Stimulated activated CD8-positive, alpha-beta memory T cell treated with anti-CD3 and anti-CD28 coated beads, Interleukin-7, amount 100 ng/mL, for 4 hours (primary cell): Measurements from ENCODE around the gene PLAC1.

ENCODE experiments used
- DNase-seq, 2 donors: peaks; one replicate each; pipeline ENCODE4 v3.0.0-alpha.2; 2020; ENCODE audit warnings: low read depth in 2 of 2

The PLAC1 gene, protein sequence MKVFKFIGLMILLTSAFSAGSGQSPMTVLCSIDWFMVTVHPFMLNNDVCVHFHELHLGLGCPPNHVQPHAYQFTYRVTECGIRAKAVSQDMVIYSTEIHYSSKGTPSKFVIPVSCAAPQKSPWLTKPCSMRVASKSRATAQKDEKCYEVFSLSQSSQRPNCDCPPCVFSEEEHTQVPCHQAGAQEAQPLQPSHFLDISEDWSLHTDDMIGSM

DNA sequence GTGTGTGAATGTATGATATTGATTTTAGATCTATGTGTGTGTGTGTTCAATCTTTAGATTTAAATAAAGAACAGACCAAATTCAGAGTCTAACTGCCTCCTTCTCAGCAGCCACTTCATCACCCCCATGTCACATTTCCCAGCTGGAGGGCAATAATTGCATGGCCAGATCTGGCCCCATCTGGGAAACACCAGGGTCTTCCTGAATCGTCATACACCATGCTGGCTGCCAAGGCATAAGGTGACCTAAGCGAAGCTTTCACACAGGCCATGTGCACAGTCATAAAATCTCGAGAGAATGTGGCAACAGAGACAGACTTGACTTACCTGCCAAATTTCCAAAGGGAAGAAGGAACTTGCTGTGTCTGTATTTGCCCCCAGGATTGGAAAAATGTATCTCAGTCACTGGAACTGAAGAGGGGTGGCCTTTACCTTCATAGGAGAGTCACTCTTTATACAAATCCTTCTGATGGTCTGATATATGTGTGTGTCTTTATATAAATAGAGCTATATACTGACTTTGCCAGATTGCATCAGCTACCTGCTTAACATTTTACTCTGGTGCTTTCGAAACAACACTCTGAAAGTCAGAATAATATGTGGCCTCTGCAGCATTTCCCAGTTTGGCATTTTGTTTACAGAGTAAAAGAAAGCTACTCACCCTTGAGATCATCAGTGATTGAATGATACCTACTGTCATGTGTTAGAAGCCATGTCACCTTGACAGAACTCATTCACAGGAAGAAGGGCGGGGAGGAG is at the start of gene PLAC1:
TSS of gene PLAC1 (minus strand) at position 470 of the 758 bp plus-strand sequence. CDS start 91,789 bp downstream, outside the sequence.
- DNase-seq: no peak

DNA sequence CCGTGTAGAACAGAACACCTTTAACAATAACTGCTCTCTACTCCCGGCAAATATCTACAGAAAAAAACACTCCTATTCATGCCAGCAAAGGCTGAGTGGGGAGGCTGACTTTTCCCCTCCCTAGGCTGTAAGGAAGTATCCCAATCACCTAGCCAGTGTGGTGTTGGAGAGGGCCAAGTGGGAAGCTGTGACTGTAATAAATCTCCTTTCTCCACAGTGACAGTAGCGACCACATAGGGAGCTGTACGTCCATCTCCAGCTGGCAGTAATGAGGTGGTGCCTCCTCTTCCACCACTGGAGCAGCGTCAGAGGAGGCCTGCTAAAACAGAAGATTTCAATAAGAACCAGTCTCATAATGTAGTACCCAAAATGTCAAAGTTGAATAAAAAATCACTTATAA is 47.9 kb upstream of the PLAC1 start:
- no peak for DNase-seq

DNA sequence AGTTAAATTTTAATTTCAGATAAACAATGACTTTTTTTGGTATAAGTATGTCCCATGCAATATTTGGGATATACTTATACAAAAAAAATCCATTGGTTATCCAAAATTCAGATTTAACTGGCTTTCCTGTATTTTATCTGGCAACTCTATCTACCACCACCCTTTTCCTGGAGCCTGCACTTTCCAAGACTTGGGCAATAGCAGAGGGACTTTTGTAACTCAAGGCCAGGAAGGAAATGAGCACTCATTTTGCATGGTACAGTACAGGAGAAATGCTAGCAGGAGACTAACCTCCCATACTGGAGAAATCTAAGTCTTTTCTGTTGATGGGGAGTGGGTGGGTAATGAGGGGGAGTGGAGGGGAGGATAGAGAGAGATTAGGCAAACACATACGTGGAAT is 37.7 kb upstream of the PLAC1 start:
- no peak for DNase-seq

DNA sequence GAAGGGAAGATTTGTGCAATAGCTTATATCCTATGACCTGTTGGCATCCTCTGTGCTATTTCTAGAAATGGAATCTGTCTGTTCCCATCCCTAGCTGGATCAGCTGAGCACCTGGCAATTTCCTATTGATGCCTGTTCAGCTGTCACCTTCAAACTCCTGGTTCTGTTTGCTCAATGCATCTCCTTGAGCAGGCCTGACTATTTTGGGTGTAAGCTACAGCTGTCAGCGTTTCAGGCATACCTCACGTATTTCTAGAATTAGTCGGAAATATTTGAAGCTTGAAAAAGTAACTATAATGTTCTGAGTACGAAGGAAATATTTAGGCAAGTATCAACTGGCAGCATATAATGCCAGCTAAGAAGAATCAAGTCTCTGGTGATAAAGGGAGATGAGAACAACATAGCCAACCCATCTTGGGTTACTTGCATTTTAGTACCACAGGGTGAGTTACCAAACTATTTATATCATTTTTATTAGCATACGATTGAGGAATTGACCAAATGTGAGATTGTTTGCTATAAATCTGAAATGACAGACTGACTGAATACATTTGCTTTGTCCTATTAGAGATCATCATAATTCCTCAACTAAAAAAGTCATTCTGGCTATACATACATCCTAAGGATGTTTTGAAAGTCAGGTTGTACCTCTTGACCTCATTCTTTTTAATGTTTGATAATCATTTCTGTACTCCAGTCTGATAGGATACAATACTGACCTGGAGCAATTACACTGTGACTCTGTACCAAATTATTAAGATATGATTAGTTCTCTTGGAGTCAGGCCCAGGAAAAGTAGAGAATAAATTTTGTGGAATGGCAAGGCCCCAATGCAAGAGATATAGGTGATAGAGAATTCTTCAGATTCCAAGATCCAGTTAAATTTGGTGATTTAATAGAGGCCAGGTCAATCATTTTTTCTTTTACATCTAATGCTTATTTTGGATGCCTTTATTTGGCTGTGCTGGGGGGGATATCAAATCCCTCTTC is 36.4 kb upstream of the PLAC1 start:
- no peak for DNase-seq

DNA sequence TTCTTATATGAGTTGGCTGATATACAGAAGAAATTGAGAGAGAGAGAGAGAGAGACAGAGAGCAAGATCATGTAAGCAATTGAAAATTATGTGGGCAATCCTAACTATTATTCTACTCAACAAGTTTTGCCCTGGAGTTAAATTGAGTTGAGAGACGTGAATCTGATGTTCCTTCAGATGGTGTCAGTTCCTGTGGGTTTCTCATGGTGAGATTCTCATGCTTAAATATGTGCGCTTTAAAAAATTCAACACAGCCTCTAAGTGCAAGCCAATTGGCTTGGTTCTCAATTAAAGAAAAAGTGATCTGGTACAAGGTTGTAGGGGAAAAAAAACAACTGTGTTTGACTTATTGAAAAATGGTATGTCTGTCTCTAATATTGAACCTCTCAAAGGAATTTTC is 35.4 kb upstream of the PLAC1 start:
- DNase-seq: no peak

DNA sequence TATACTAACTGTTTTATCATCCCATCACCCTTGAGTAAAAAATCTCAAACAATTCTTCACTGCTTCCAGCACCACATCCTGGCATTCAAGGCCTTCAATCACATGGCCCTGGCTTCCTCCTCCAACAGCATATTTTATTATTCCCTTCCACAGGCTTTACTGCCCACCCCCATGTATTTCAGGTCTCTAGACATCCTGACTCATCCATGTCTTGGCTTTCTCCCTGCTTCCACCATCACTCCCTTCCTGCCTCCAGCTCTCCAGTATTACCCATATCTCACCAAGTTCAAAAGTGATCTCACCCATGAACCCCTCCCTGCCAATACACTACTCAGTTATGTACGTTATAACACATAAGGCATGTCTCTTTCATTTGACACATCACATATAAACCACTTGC is 34.7 kb upstream of the PLAC1 start:
- no peak for DNase-seq

DNA sequence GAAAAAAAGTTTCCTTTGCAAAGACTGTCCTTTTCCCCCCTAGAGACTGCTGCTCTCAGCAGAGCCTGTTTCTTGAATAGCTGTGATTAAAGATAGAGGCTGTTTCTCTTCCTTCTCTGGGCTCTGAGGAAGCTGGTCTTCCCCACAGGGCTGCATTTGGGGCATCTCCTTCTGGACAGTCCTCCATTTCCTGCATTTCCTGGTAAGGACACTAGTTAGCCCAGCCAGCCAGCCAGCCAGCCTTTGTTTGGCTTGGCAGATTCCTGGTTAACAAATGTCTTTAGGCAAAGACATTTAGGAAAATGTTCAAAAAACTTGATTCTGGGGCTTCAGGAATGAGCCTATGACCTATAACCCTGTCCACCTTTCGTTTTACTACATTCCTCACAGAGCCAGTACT is 34.0 kb upstream of the PLAC1 start:
- DNase-seq: no peak

DNA sequence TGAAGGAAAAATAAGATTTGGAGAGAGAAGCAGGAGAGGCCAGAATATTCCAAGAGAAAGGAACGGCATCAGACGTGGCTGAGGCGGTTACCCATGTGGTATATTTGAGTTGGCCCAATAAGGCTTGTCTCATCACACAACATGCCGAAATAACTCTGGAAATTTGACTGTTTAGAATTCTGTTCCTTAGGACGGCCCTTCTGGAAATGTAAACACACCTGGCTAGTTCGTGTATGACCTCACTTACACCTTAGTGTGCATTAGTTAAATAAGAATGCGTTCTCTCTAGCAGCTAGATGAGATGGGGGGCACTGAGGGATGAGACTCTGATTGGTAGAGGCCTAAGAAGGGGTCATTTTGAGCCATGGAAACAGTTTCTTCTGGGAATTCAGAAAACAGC is 33.2 kb upstream of the PLAC1 start:
- no peak for DNase-seq

DNA sequence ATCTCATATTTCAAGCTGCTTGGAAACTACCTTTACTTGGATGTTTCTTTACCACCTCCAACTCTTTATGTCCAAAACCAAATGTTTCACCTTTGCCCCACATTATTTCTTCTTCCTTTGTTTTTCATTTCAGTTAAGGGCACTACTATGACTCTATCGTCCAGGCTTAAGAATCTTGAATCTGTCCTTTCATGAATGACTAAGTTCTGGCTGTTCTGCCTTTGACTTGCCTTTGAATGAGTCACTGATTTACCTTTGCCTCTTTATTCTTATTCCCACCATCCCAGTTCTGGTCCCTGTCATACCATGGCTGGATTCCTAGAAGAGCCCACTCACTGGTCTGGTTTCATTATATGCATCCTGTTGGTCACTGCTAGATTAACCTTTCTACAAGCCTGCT is 30.6 kb upstream of the PLAC1 start:
- no peak for DNase-seq

DNA sequence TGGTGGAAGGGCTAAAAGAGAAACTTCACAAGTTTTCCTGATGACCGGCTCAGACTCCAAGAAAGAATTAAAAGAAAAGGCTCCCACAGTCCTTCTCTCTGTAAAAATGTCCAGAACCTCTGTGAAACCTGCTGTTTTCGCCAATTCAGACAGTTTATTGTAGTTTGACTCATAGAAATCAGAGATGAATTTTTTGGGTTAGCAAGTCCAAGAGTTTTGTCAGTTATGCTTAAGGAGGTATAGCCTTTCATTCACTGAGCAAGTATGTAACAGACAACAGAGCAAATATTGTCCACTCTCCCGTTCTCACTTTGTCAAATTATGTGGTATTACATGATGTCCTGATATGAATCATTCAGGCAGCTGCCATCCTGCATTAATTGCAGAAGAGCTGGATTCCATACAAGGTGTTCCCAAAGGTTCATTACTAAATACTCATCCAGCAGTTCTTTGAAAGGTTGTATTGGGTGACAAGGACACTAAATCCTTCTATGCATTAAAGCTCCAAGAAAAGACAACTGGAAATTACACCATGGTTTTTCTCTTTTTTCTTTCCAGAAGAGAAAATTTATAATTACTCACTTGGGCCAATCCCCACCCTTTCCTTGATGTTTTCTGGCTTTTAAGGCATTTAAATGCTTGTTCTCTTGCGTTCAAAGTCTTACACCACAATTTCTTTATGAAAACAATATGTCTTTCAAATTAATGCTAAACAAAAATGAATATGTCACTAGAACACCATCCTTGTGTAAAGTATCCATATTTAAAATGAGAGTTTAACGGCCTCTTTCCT is 30.0 kb upstream of the PLAC1 start:
- no peak for DNase-seq

DNA sequence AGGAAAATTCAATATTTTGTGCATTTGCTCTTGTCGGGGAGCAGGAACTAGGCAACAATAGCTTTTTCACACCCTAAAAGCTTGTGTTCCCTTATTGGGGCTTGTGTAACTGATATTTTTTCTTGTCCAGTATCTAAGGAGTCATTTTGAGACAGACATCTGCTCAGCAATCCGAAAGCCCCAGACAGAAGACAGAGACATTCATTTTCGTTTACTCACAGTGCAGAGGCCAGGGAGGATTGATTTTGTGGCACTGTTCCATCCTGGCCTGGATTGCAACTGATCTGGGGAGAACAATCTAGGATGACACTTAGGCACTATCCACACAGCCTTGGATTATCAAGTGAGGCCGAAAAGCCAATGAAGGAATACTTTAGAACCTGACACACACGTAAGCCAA is 27.4 kb upstream of the PLAC1 start:
- no peak for DNase-seq

DNA sequence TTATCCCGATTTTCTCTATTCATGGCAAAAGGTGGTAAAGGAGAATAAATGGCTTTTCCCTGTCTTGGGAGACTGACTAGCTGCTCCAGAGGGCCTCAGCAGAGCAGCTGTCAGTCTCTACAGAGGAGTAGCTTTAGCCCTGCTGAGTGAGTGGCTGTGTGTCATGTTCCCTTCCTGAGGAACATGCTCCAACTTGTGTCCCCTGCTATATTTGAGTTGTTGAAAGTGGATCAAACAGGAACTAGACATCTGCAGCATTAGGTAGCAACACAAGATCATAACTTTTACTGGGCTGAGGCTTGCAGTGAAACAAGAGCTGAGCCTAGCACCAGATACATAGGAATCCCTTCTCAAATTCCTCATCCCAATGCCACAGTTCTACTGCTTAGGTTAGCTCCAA is 26.7 kb upstream of the PLAC1 start:
- no peak for DNase-seq

DNA sequence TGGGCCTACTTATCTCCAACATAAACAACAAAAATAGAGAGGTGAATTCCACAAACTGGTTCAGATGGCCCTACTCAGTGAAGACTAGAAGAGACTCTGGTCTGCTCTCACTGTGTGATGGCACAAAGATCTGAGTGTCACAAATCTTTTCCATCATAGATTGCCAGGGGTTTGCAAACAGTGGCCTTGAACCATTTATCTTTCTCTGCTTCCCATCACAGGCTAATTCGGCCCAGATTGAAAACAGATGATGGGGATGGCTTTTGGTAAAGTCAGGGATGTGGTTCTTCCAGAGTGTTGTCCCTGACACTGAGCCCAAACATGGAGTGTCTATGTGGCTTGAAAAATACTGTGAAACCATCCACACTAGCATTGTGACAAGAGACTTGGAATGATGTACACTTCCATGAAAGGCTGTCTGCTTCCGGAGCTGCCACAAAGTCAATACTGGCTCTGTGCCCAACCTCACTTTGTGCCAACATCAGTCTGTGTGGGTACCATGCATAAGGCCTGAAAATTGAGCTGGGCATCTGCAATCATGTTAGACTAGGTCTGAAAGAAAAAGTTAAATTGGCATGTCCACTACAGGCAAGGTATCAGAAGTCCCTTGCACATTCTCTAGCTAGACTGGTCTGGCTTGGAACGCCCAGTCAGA is 25.2 kb upstream of the PLAC1 start:
- no peak for DNase-seq

DNA sequence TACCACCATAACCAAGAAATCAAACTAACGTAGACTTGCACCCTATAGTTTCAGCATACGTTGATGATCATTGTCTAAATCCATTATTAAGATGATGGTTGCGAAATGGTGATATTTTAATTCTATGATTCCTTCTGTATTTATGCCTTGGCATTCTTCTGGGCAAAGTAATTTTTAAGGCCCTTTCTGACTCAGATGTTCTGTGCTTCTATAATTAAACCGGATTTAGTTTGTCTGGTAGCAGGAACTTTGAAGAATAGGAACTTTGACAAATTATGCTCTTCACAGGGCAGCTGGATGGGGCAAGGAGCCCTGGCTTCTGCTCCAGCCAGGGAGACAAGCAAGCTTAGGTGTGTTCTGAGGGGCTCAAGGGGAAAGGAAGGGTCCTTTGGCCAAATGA is 23.8 kb upstream of the PLAC1 start:
- no peak for DNase-seq

DNA sequence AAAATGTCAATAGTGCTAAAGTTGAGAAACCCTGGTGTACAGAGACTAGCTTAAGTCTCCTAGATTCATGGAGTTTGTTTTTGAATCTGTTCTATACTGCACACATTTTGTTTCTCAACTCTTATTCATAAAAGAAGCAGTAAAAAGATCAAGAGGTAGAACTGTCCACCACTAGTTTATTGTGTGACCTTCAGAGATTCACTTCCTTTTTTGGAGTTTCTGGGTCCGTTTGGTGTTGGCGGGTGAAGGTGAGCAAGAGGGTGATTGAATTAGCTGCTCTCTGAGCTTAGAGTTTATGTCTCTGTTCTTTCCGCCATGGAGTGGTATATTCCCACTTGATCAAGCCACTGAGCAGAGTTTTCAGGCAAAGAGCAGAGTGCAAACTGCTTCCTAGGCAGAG is 21.4 kb upstream of the PLAC1 start:
- no peak for DNase-seq

DNA sequence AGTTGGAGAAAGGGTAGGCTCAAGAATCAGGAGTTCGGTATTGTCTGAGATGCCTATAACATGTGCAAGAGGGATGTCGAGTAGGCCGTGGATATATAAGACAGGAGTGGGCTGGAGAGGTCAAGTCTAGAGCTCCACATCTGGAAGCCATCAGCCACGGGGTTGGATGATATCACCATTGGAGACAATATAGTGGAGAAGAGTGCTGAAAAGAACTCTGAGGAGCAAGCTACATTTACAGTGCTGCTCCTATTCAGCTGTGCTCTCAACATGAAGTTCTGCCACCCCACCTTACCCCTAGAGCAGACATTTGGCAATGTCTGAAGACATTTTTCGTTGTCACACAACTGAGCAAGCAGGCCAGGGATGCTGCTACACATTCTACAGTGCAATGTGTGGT is 20.9 kb upstream of the PLAC1 start:
- DNase-seq: no peak

DNA sequence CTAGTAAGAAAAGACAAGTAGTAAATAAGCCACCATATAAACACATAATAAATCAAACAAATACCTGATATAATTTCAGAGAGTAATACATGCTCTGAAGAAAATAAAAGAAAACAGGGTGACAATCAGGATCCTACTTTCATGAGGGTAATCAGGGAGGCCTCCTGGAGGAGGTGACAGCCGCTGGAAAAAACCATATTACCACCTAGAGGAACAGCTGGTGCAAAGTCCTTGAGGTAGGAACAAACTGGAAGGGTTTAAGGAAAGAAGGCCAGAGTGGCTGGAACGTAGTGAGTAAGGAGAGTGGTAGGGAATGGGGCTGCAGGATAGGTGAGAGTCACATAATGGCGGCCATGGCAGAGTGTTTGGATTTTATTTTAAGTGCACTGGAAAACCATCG is 19.1 kb upstream of the PLAC1 start:
- no peak for DNase-seq

DNA sequence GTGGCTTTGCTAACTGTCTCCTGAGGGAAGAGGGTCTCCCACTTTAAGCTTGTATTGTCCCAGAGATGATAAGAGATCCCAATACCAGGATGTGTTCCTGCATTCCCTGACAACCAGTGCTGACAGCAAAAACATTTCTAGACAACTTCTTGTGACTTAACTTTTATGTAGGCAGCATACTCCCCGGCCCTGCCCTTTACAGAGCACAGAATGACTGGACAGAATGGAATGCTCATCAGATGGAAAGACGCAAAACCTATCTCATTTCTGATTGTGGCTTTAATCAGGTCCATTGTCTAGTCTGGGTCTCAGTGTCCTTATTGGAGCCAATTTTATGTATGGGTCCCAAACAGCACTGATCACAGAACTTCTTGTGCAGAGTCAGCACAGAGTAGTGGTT is 18.2 kb upstream of the PLAC1 start:
- DNase-seq: no peak

DNA sequence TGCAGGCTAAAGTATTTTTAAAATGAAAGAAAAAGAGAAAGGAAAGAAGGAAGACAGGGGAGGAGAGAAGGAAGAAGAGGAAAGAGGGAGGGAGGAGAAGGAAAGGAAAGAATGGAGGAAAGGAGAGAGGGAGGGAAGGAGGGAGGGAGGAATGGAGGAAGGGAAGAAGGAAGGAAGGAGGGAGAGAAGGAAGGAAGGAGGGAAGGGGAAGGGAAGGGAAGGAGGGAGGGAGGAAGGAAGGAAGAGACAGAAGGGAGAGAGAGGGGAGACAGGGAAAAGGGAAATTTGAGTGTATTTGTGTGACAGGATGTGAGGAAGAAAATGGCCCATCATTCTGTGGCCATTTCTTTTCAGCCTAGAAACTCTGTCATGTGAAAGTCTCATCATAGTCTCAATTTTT is 14.9 kb upstream of the PLAC1 start:
- no peak for DNase-seq

DNA sequence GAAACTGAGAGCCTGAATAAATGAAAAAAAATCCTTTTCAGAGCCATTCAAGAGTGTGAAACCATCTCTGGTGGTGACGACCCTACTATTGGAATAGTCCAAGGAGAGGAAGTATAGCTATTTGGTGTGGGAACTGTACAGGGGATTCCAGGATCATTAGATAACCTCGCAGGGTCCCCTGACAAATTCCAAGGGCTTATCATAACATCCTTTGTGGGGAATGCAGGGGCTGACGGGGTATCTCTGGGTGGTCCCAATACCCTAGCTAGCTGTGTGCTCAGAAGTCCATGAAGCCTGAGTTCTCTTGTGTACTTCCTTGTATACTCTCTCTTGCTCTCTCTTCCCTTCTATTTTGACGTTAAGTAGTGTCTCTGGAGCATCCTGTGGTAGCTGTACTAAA is 13.8 kb upstream of the PLAC1 start:
- DNase-seq: no peak

DNA sequence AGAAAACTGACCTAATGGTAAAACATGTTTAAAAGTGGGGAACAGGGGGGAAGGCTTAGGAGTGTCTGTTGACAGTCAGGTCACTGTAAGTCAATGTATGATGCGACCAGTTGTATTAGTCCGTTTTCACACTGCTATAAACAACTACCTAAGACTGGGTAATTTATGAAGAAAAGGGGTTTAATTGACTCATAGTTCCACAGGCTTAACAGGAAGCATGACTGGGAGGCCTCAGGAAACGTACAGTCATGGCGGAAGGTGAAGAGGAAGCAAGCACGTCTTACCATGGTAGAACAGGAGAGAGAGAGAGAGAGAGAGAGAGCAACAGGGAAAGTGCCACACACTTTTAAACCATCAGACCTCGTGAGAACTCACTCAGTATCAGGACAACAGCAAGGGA is 13.0 kb upstream of the PLAC1 start:
- no peak for DNase-seq
